Breast epithelium (tissue), 4 donors: ENCODE measurements around the gene PARL. TPM values are rescaled to one million over a fixed set of nuclear protein-coding genes. Genes with fewer than 3 reads are reported as not detected.

ENCODE experiments used
- DNase-seq, 2 donors: peaks; one replicate each; pipeline ENCODE4 v3.0.0-alpha.2; 2019; ENCODE audit warnings: low spot score in 2 of 2
- H3K27ac ChIP-seq, 2 donors: fragments of 200-600 bp; sonication (generic) in 1 of 2; one replicate each; pipeline ENCODE4 v1.5.1; 2016 to 2019; ENCODE audit warnings: mild to moderate bottlenecking in 1 of 2
- H3K27me3 ChIP-seq, 2 donors: fragments of 200-600 bp; sonication (generic) in 1 of 2; one replicate each; pipeline versions ENCODE4 v1.5.1 to v1.6.0; 2017 to 2019; ENCODE audit warnings: control low read depth in 1 of 2, mild to moderate bottlenecking in 1 of 2
- H3K36me3 ChIP-seq: fragments of 200-600 bp; one replicate; pipeline ENCODE4 v1.5.1; 2019
- H3K4me1 ChIP-seq, 2 donors: fragments of 200-600 bp; sonication (generic); one replicate each; pipeline ENCODE4 v1.5.1; 2016 to 2019; ENCODE audit warnings: control low read depth in 1 of 2
- H3K4me3 ChIP-seq, 3 donors: fragments of 200-600 bp; sonication (generic); 1 replicate in 2 of 3; 2 replicates in 1 of 3; pipeline ENCODE4 v1.5.1; 2016 to 2019; ENCODE audit warnings: mild to moderate bottlenecking in 3 of 3, moderate library complexity in 2 of 3
- H3K9me3 ChIP-seq, 2 donors: fragments of 200-600 bp; sonication (generic) in 1 of 2; one replicate each; pipeline ENCODE4 v1.5.1; 2016 to 2019; ENCODE audit warnings: control low read depth in 1 of 2
- POLR2A ChIP-seq: fragments of 450-650 bp; IDR thresholded peaks from one replicate; pipeline ENCODE4 v1.6.1; 2016; ENCODE audit warnings: antibody characterized with exemption, mild to moderate bottlenecking, moderate library complexity
- POLR2AphosphoS5 ChIP-seq, 3 donors: sonication (generic); formaldehyde crosslinking; IDR thresholded peaks; one replicate each; pipeline ENCODE4 v1.6.1; 2017; ENCODE audit warnings: antibody characterized with exemption in 3 of 3
- intact Hi-C: fragments of 100-400 bp; cut with DNase I; formaldehyde crosslinking; loops from one replicate; pipeline ENCODE4 v1.15.1; 2023; ENCODE audit warnings: low total_unique reads
- total RNA-seq, 3 donors: library from RNA; depleted of rRNA; stranded (reverse); fragments of >200 nt; gene quantifications; one replicate each; pipeline ENCODE4 v1.1.0, GENCODE V29; 2016
- TF ChIP-seq, protein P1 (sequence below), 3 donors: fragments of 450-650 bp; IDR thresholded peaks; one replicate each; pipeline ENCODE4 v1.5.1; 2016 to 2017; ENCODE audit warnings: antibody characterized with exemption in 3 of 3, mild to moderate bottlenecking in 3 of 3, moderate library complexity in 3 of 3

PARL gene
- total RNA-seq, 3 donors from 2014 or later = 48.0 to 53.6 (median 50.5) TPM

DNA sequence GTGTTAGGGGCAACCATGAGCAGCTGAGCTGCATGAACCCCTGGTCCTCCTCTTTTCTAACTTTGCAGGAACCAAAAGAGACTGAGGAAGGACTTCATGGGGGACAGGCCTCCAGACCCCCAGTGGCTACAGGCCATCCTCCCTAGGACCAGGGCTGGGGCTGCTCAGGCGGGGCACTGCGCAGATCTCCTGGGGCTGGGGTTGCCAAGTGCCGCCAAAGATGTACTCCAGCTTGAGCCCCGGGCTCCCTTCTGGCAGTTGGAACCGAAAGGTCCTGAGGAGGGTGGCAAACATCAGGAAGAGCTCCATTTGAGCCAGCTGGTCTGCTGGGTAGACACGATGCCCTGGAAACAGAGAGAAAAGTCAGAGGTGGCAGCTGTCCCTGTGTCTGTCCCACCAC, 11.1 kb upstream of the PARL start:
- Histone ChIP-seq H3K36me3 (no peaks in the 10 kb centered on the region), H3K9me3 (no peaks in the 10 kb centered on the region), H3K4me3 (no peak overlapping the region), H3K4me1 (no peaks in the 10 kb centered on the region), H3K27me3 (no peaks in the 10 kb centered on the region), H3K27ac (no peak overlapping the region)
- no peak for DNase-seq
- TF ChIP-seq, protein P1, sequence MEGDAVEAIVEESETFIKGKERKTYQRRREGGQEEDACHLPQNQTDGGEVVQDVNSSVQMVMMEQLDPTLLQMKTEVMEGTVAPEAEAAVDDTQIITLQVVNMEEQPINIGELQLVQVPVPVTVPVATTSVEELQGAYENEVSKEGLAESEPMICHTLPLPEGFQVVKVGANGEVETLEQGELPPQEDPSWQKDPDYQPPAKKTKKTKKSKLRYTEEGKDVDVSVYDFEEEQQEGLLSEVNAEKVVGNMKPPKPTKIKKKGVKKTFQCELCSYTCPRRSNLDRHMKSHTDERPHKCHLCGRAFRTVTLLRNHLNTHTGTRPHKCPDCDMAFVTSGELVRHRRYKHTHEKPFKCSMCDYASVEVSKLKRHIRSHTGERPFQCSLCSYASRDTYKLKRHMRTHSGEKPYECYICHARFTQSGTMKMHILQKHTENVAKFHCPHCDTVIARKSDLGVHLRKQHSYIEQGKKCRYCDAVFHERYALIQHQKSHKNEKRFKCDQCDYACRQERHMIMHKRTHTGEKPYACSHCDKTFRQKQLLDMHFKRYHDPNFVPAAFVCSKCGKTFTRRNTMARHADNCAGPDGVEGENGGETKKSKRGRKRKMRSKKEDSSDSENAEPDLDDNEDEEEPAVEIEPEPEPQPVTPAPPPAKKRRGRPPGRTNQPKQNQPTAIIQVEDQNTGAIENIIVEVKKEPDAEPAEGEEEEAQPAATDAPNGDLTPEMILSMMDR (IDR thresholded peaks at IDR 0.05) = no peak
- no peak for TF ChIP-seq POLR2AphosphoS5 (IDR thresholded peaks at IDR 0.05)
- no peak for TF ChIP-seq POLR2A
- intact Hi-C loops = no loop called here

DNA sequence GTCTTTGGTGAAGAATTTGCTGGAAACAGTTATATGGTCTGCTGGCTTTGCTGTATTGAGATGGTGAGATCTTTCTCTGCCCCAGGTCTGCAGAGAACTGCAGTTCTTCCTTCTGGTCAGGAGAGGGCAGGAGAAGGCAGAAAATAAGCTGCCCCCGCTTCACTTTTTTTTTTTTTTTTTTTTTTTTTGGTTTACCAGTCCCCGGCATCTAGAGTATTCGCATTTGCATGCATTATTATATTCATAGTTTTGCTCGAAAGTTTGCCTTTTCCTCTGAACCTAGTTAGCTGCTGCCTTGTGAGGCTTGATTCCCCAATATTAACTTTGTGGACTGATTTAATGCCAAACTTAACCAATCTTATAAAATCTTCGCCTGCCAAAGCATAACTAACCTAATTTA, 10.6 kb upstream of the PARL start:
- Histone ChIP-seq H3K4me1 (no peaks in the 10 kb centered on the region), H3K27ac (no peak overlapping the region), H3K4me3 (no peak overlapping the region), H3K27me3 (no peaks in the 10 kb centered on the region), H3K36me3 (no peaks in the 10 kb centered on the region), H3K9me3 (no peaks in the 10 kb centered on the region)
- intact Hi-C loops = no loop called here
- DNase-seq = no peak
- TF ChIP-seq, protein P1 (IDR thresholded peaks at IDR 0.05) = peak in 2 of 3 donors; percentile 62 to 65
- no peak for TF ChIP-seq POLR2AphosphoS5 (IDR thresholded peaks at IDR 0.05)

DNA sequence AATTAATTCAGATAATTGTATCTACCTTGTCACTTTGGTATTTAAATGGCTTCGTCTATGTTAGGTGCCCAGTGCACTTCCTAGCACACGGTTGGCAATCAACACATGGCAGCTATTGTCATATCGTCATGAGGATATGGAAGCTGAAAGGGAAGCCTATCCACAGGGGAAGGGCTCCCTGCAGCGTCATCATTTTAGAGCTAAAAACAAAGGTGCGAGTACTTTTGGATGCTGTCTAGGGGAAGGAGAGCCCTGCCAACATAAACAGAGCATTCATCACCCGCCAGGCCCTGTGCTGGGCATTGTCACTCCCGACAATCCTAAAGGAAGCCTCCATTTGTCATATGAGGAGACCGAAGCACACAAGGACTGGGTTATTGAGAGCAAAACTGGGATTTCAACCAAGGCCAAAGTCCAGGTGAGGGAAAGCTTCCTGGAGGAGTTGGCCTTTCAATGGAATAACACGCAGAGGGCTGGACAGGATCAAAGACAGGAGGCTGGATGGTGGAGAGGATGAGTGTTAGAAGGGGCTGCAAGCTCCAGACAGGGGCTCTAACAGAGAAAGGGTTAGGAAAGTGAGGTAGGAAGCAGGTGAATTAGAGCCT, 8.0 kb upstream of the PARL start:
- no peaks in the 10 kb centered on the region for H3K27me3 ChIP-seq
- no peak for DNase-seq
- no peaks in the 10 kb centered on the region for H3K4me1 ChIP-seq
- no peak overlapping the region for H3K27ac ChIP-seq
- TF ChIP-seq POLR2A (no peak), POLR2AphosphoS5 (IDR thresholded peaks at IDR 0.05) (no peak)
- TF ChIP-seq, protein P1 (IDR thresholded peaks at IDR 0.05) = no peak
- no peaks in the 10 kb centered on the region for H3K9me3 ChIP-seq
- H3K36me3 ChIP-seq = no peaks in the 10 kb centered on the region
- H3K4me3 ChIP-seq = no peak overlapping the region
- intact Hi-C loops = no loop called here

DNA sequence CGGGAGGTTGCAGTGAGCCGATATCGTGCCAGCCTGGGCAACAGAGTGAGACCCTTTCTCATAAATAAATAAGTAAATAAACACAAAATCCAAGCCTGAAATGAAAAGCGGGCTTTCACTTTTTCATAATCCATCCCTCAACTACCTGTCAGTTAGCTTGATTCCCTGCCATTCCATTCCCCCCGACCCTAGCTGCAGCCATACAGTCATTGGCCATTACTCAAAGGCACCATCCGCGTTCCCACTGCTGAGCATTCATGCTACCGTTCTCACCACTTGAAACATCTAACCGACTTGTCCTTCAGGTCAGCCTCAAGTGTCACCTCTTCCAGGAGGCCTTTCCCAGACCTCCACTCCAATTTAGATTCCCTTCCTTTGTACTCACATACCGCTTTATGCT, 1.1 kb upstream of the PARL start:
- intact Hi-C loops = no loop called here
- H3K4me3 ChIP-seq = peak overlapping the region in 1 of 3 donors; percentile 75

GRCh38 chr3:183884097-183884426, 618 bp downstream of the PARL start:
- DNase-seq = no peak
- Histone ChIP-seq H3K27ac (peak overlapping the region; percentile 67 to 80), H3K9me3 (no peaks in the 10 kb centered on the region), H3K36me3 (no peaks in the 10 kb centered on the region), H3K4me3 (peak overlapping the region; percentile 75 to 96 (median 90)), H3K27me3 (no peaks in the 10 kb centered on the region), H3K4me1 (peaks cover 7 to 15% of the 10 kb centered on the region in 2 donors)
- TF ChIP-seq, protein P1 (IDR thresholded peaks at IDR 0.05) = no peak
- TF ChIP-seq POLR2AphosphoS5 (IDR thresholded peaks at IDR 0.05) (no peak), POLR2A (no peak)
- intact Hi-C loops = no loop called here

More for the DNA sequence above, 1.1 kb upstream of the PARL start:
- no peak overlapping the region for H3K27ac ChIP-seq
- H3K4me1 ChIP-seq = peaks cover 7 to 15% of the 10 kb centered on the region in 2 donors
- H3K27me3 ChIP-seq = no peaks in the 10 kb centered on the region
- TF ChIP-seq POLR2AphosphoS5 (IDR thresholded peaks at IDR 0.05) (no peak), POLR2A (no peak)
- no peaks in the 10 kb centered on the region for H3K9me3 ChIP-seq
- no peaks in the 10 kb centered on the region for H3K36me3 ChIP-seq
- DNase-seq = no peak
